GM12878 (cell line): ENCODE results near the gene SIGLEC5. TPM values are rescaled to one million over a fixed set of nuclear protein-coding genes. Genes with fewer than 3 reads are reported as not detected.

Experiments
- BMI1 ChIP-seq: fragments of 450-650 bp; IDR thresholded peaks from 2 replicates; pipeline ENCODE4 v1.6.1; 2016; ENCODE audit warnings: mild to moderate bottlenecking, moderate library complexity, borderline replicate concordance
- EED ChIP-seq: sonication (generic); IDR thresholded peaks from 2 replicates; pipeline ENCODE4 v1.6.1; 2016; ENCODE audit warnings: antibody characterized with exemption, low read depth
- ETV6 ChIP-seq, 2 experiments: fragments of 450-650 bp in 1 of 2; IDR thresholded peaks in 1 of 2; conservative IDR thresholded peaks in 1 of 2; 2 replicates each; pipeline ENCODE4 v1.6.1; 2014; ENCODE audit warnings: antibody characterized with exemption in 1 of 2, borderline replicate concordance in 1 of 2, low read depth in 1 of 2, mild to moderate bottlenecking in 1 of 2, moderate library complexity in 1 of 2
- EZH2 ChIP-seq: IDR thresholded peaks from 2 replicates; pipeline ENCODE4 v1.6.1; 2012; ENCODE audit warnings: low read depth, mild to moderate bottlenecking, control low read depth, inconsistent platforms, low read length, borderline replicate concordance; ENCODE audit not compliant: control insufficient read depth
- KLF5 ChIP-seq: fragments of 450-650 bp; IDR thresholded peaks from 2 replicates; pipeline ENCODE4 v1.6.1; 2014; ENCODE audit warnings: mild to moderate bottlenecking; ENCODE audit not compliant: partially characterized antibody
- MXI1 ChIP-seq: fragments of 150-350 bp; IDR thresholded peaks from 2 replicates; pipeline ENCODE4 v1.6.1; 2011; ENCODE audit warnings: low read depth, mild to moderate bottlenecking, inconsistent platforms, low read length, improper control_type of control experiment
- NFYB ChIP-seq: IDR thresholded peaks from 2 replicates; pipeline ENCODE4 v1.6.1; 2011; ENCODE audit warnings: low read depth, mild to moderate bottlenecking, low read length, improper control_type of control experiment, moderate library complexity; ENCODE audit not compliant: insufficient read depth
- PML ChIP-seq: IDR thresholded peaks from 2 replicates; pipeline ENCODE4 v1.6.1; 2012; ENCODE audit warnings: low read length, inconsistent platforms
- POLR2A ChIP-seq: IDR thresholded peaks from 2 replicates; pipeline ENCODE4 v1.6.1; 2011; ENCODE audit warnings: low read depth, mild to moderate bottlenecking, low read length
- RAD21 ChIP-seq: IDR thresholded peaks from 2 replicates; pipeline ENCODE4 v1.6.1; 2011; ENCODE audit warnings: mild to moderate bottlenecking, low read depth, low read length, moderate library complexity; ENCODE audit not compliant: insufficient read depth
- RAD51 ChIP-seq: fragments of 450-650 bp; IDR thresholded peaks from 2 replicates; pipeline ENCODE4 v1.6.1; 2016; ENCODE audit warnings: moderate library complexity, mild to moderate bottlenecking, inconsistent platforms
- RELA ChIP-seq: fragments of 450-650 bp; IDR thresholded peaks from 2 replicates; pipeline ENCODE4 v1.8.0; 2014; ENCODE audit warnings: borderline replicate concordance; ENCODE audit not compliant: partially characterized antibody
- SMC3 ChIP-seq: IDR thresholded peaks from 2 replicates; pipeline ENCODE4 v1.6.1; 2011; ENCODE audit warnings: low read length, improper control_type of control experiment, borderline replicate concordance
- WRNIP1 ChIP-seq: IDR thresholded peaks from 2 replicates; pipeline ENCODE4 v1.6.1; 2011; ENCODE audit warnings: low read depth, low read length, improper control_type of control experiment, borderline replicate concordance
- ZNF217 ChIP-seq: fragments of 450-650 bp; IDR thresholded peaks from 2 replicates; pipeline ENCODE4 v1.6.1; 2017; ENCODE audit warnings: antibody characterized with exemption, mild to moderate bottlenecking
- polyA plus RNA-seq, 11 experiments: library from polyadenylated mRNA; depleted of rRNA in 4 of 11; unstranded in 6 of 11; stranded (reverse) in 5 of 11; fragments of >200 nt; fragmentation: Nextera tagmentation in 4 of 11; fragmentation: Illumina TruSeq in 1 of 11; extraction: Ambion mirVana in 4 of 11; extraction: Trizol in 1 of 11; gene quantifications; 1 replicate in 1 of 11; 2 replicates in 10 of 11; pipeline versions ENCODE4 v1.2.1 to v1.2.3, GENCODE V29; 2011 to 2016; ENCODE audit warnings: inconsistent platforms in 2 of 11, missing spikeins in 2 of 11, low read depth in 1 of 11
- total RNA-seq, 4 experiments: library from RNA; depleted of rRNA in 3 of 4; stranded (reverse); fragments of >200 nt in 3 of 4; fragmentation: Illumina TruSeq in 1 of 4; extraction: Trizol in 1 of 4; gene quantifications; 2 replicates each; pipeline versions ENCODE4 v1.2.1 to v1.2.3, GENCODE V29; 2013 to 2021
- TF ChIP-seq, protein P1 (sequence below): fragments of 450-650 bp; formaldehyde crosslinking; IDR thresholded peaks from 2 replicates; pipeline ENCODE4 v1.4.0; 2022; ENCODE audit warnings: mild to moderate bottlenecking, moderate library complexity
- TF ChIP-seq, protein P2 (sequence below): IDR thresholded peaks from 2 replicates; pipeline ENCODE4 v1.6.1; 2011; ENCODE audit warnings: mild to moderate bottlenecking, low read depth, low read length, moderate library complexity; ENCODE audit not compliant: insufficient replicate concordance
- TF ChIP-seq, protein P3 (sequence below), 3 experiments: IDR thresholded peaks in 2 of 3; conservative IDR thresholded peaks in 1 of 3; 2 replicates each; pipeline ENCODE4 v1.5.1; 2011; ENCODE audit warnings: low read depth in 3 of 3, low read length in 3 of 3, mild to moderate bottlenecking in 3 of 3, control low read depth in 2 of 3, moderate library complexity in 2 of 3, inconsistent platforms in 1 of 3, mixed read lengths in 1 of 3; ENCODE audit not compliant: control insufficient read depth in 2 of 3, insufficient read depth in 1 of 3; ENCODE audit errors: extremely low read depth in 1 of 3
- TF ChIP-seq, protein P4 (sequence below): IDR thresholded peaks from 2 replicates; pipeline ENCODE4 v1.6.1; 2012; ENCODE audit warnings: mild to moderate bottlenecking, low read depth, low read length

The SIGLEC5 gene
- total and polyA plus RNA-seq, 10 of the 15 experiments (the other 5 are each of a cell fraction or from before 2014, with no cell fraction given): 0.05 to 2.5 (median 1.4) TPM; not detected in 1

DNA sequence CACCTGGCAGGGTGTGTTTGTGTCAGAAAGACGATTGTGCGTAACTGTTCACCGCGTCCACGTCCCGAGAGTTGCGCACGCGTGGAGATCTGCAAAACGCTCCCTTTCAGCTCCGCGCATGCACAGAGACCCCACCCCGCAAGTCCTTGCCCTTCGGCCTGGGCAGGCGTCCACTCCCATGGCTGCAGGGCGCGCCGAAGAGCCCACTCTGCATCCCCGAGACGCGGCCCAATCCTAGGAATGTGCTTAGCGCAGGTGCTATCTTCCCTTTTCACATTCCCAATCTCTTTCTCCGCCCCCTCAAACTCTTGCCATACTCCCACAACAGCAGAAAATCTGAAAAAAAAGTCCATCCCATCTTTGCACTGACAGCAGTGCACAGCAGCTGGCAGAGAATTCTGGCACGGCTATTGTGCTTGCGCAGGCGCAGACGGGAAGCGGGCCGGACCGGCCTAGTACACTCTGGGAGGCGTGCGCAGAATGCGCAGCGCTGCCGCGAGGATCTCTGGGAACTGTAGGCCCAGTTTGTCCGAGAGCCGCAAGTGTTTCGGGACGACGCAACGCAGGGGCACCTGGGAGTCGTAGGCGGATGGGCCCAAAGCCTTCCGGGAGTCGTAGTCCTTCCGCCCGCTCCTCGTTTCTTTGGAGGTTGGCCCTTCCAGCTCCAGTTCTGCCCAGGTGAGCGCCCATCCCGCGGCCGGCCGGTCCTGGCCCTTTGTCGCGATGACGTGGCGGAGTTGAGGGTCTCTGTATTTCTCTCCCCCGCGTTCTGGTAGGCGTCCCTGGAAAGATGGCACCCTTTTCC, 36.0 kb downstream of the SIGLEC5 start (continued):
- TF ChIP-seq EZH2 (no peak), BMI1 (no peak), KLF5 (no peak), PML (no peak), ZNF217 (no peak), RAD21 (no peak), ETV6 (conservative IDR thresholded peaks at IDR 0.05 in 1 of 2, IDR thresholded peaks at IDR 0.05 in 1 of 2; ENCODE audit: borderline replicate concordance in 1 of 2, low read depth in 1 of 2) (no peak), POLR2A (peak; percentile 56; the same call in 1 of the 2 replicates), EED (0 out of 2 replicates have a peak, but pooled peaks have one; percentile 20), RAD51 (no peak), MXI1 (peak; percentile 48; the same call in 1 of the 2 replicates), RELA (peak; percentile 70), WRNIP1 (no peak), NFYB (no peak), SMC3 (no peak)
- TF ChIP-seq, protein P1, sequence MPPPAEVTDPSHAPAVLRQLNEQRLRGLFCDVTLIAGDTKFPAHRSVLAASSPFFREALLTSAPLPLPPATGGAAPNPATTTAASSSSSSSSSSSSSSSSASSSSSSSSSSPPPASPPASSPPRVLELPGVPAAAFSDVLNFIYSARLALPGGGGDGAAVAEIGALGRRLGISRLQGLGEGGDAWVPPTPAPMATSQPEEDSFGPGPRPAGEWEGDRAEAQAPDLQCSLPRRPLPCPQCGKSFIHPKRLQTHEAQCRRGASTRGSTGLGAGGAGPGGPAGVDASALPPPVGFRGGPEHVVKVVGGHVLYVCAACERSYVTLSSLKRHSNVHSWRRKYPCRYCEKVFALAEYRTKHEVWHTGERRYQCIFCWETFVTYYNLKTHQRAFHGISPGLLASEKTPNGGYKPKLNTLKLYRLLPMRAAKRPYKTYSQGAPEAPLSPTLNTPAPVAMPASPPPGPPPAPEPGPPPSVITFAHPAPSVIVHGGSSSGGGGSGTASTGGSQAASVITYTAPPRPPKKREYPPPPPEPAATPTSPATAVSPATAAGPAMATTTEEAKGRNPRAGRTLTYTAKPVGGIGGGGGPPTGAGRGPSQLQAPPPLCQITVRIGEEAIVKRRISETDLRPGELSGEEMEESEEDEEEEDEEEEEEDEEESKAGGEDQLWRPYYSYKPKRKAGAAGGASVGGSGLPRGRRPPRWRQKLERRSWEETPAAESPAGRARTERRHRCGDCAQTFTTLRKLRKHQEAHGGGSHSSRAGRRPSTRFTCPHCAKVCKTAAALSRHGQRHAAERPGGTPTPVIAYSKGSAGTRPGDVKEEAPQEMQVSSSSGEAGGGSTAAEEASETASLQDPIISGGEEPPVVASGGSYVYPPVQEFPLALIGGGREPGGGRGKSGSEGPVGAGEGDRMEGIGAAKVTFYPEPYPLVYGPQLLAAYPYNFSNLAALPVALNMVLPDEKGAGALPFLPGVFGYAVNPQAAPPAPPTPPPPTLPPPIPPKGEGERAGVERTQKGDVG: no peak
- TF ChIP-seq, protein P2, sequence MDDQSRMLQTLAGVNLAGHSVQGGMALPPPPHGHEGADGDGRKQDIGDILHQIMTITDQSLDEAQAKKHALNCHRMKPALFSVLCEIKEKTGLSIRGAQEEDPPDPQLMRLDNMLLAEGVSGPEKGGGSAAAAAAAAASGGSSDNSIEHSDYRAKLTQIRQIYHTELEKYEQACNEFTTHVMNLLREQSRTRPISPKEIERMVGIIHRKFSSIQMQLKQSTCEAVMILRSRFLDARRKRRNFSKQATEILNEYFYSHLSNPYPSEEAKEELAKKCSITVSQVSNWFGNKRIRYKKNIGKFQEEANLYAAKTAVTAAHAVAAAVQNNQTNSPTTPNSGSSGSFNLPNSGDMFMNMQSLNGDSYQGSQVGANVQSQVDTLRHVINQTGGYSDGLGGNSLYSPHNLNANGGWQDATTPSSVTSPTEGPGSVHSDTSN: no peak
- TF ChIP-seq, protein P3, sequence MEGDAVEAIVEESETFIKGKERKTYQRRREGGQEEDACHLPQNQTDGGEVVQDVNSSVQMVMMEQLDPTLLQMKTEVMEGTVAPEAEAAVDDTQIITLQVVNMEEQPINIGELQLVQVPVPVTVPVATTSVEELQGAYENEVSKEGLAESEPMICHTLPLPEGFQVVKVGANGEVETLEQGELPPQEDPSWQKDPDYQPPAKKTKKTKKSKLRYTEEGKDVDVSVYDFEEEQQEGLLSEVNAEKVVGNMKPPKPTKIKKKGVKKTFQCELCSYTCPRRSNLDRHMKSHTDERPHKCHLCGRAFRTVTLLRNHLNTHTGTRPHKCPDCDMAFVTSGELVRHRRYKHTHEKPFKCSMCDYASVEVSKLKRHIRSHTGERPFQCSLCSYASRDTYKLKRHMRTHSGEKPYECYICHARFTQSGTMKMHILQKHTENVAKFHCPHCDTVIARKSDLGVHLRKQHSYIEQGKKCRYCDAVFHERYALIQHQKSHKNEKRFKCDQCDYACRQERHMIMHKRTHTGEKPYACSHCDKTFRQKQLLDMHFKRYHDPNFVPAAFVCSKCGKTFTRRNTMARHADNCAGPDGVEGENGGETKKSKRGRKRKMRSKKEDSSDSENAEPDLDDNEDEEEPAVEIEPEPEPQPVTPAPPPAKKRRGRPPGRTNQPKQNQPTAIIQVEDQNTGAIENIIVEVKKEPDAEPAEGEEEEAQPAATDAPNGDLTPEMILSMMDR (IDR thresholded peaks at IDR 0.05 in 2 of 3, conservative IDR thresholded peaks at IDR 0.05 in 1 of 3; ENCODE audit: control insufficient read depth in 2 of 3, extremely low read depth in 1 of 3, insufficient read depth in 1 of 3, low read depth in 3 of 3, low read length in 3 of 3): no peak
- TF ChIP-seq, protein P4, sequence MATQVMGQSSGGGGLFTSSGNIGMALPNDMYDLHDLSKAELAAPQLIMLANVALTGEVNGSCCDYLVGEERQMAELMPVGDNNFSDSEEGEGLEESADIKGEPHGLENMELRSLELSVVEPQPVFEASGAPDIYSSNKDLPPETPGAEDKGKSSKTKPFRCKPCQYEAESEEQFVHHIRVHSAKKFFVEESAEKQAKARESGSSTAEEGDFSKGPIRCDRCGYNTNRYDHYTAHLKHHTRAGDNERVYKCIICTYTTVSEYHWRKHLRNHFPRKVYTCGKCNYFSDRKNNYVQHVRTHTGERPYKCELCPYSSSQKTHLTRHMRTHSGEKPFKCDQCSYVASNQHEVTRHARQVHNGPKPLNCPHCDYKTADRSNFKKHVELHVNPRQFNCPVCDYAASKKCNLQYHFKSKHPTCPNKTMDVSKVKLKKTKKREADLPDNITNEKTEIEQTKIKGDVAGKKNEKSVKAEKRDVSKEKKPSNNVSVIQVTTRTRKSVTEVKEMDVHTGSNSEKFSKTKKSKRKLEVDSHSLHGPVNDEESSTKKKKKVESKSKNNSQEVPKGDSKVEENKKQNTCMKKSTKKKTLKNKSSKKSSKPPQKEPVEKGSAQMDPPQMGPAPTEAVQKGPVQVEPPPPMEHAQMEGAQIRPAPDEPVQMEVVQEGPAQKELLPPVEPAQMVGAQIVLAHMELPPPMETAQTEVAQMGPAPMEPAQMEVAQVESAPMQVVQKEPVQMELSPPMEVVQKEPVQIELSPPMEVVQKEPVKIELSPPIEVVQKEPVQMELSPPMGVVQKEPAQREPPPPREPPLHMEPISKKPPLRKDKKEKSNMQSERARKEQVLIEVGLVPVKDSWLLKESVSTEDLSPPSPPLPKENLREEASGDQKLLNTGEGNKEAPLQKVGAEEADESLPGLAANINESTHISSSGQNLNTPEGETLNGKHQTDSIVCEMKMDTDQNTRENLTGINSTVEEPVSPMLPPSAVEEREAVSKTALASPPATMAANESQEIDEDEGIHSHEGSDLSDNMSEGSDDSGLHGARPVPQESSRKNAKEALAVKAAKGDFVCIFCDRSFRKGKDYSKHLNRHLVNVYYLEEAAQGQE: no peak
